Liver (tissue), 9 donors: ENCODE data around the gene CLINT1. TPM values are rescaled to one million over a fixed set of nuclear protein-coding genes. Genes with fewer than 3 reads are reported as not detected.

Source experiments
- DNase-seq: peaks from one replicate; pipeline ENCODE4 v3.0.0-alpha.2; 2017; ENCODE audit warnings: low spot score
- H3K27ac ChIP-seq, 2 donors: one replicate each; pipeline ENCODE4 v1.7.0; 2013; ENCODE audit warnings: inconsistent platforms in 2 of 2, low read length in 2 of 2, control low read depth in 1 of 2, low read depth in 1 of 2, mild to moderate bottlenecking in 1 of 2
- H3K27me3 ChIP-seq, 4 donors: one replicate each; pipeline versions ENCODE4 v1.6.1 to v1.7.0; 2013; ENCODE audit warnings: low read length in 3 of 4, inconsistent platforms in 1 of 4, mild to moderate bottlenecking in 1 of 4, moderate library complexity in 1 of 4; ENCODE audit not compliant: control insufficient read depth in 4 of 4, insufficient read depth in 4 of 4
- H3K36me3 ChIP-seq, 4 donors: one replicate each; pipeline versions ENCODE4 v1.6.1 to v1.7.0; 2013; ENCODE audit warnings: low read length in 3 of 4, mild to moderate bottlenecking in 3 of 4, low read depth in 1 of 4, moderate library complexity in 1 of 4; ENCODE audit not compliant: control insufficient read depth in 4 of 4, insufficient read depth in 3 of 4
- H3K4me1 ChIP-seq, 4 donors: one replicate each; pipeline versions ENCODE4 v1.6.1 to v1.7.0; 2013; ENCODE audit warnings: low read length in 3 of 4, mild to moderate bottlenecking in 3 of 4, moderate library complexity in 1 of 4; ENCODE audit not compliant: control insufficient read depth in 4 of 4, insufficient read depth in 4 of 4
- H3K4me3 ChIP-seq, 3 donors: one replicate each; pipeline versions ENCODE4 v1.6.1 to v1.7.0; 2013; ENCODE audit warnings: low read length in 3 of 3, control low read depth in 1 of 3, low read depth in 1 of 3, mild to moderate bottlenecking in 1 of 3
- H3K9ac ChIP-seq, 2 donors: one replicate each; pipeline ENCODE4 v1.7.0; 2013; ENCODE audit warnings: low read length in 2 of 2, mild to moderate bottlenecking in 2 of 2, moderate library complexity in 2 of 2, control low read depth in 1 of 2, low read depth in 1 of 2
- H3K9me3 ChIP-seq, 4 donors: one replicate each; pipeline versions ENCODE4 v1.6.1 to v1.7.0; 2013; ENCODE audit warnings: low read length in 3 of 4; ENCODE audit not compliant: control insufficient read depth in 4 of 4
- ATF3 ChIP-seq: IDR thresholded peaks from 2 replicates; pipeline ENCODE4 v1.6.1; 2016; ENCODE audit warnings: antibody characterized with exemption
- CTCF ChIP-seq: fragments of 150-350 bp; IDR thresholded peaks from 2 replicates; pipeline ENCODE4 v1.5.1; 2017; ENCODE audit warnings: improper control_type of control experiment, low read depth, low read length; ENCODE audit not compliant: missing input control
- EGR1 ChIP-seq, 2 donors: IDR thresholded peaks; 2 replicates each; pipeline ENCODE4 v1.6.1; 2016 to 2018; ENCODE audit warnings: antibody characterized with exemption in 2 of 2, low read depth in 2 of 2
- FOXA1 ChIP-seq: IDR thresholded peaks from 2 replicates; pipeline ENCODE4 v1.6.1; 2016; ENCODE audit warnings: antibody characterized with exemption
- FOXA2 ChIP-seq: IDR thresholded peaks from 2 replicates; pipeline ENCODE4 v1.6.1; 2016; ENCODE audit warnings: antibody characterized with exemption
- GABPA ChIP-seq, 2 donors: IDR thresholded peaks in 1 of 2; conservative IDR thresholded peaks in 1 of 2; 2 replicates each; pipeline ENCODE4 v1.6.1; 2016; ENCODE audit warnings: antibody characterized with exemption in 2 of 2, mild to moderate bottlenecking in 1 of 2, moderate library complexity in 1 of 2
- HNF4A ChIP-seq, 2 donors: conservative IDR thresholded peaks; 2 replicates each; pipeline ENCODE4 v1.6.1; 2016; ENCODE audit warnings: antibody characterized with exemption in 2 of 2, mild to moderate bottlenecking in 2 of 2
- HNF4G ChIP-seq: IDR thresholded peaks from 2 replicates; pipeline ENCODE4 v1.6.1; 2016; ENCODE audit warnings: antibody characterized with exemption
- JUND ChIP-seq, 2 donors: IDR thresholded peaks; 2 replicates each; pipeline ENCODE4 v1.6.1; 2016; ENCODE audit warnings: antibody characterized with exemption in 2 of 2
- MAX ChIP-seq: IDR thresholded peaks from 2 replicates; pipeline ENCODE4 v1.6.1; 2016; ENCODE audit warnings: antibody characterized with exemption
- NR2F2 ChIP-seq: IDR thresholded peaks from 2 replicates; pipeline ENCODE4 v1.6.1; 2016; ENCODE audit warnings: antibody characterized with exemption
- RAD21 ChIP-seq, 2 donors: IDR thresholded peaks; 2 replicates each; pipeline ENCODE4 v1.6.1; 2016; ENCODE audit warnings: antibody characterized with exemption in 2 of 2, mild to moderate bottlenecking in 2 of 2
- REST ChIP-seq: IDR thresholded peaks from 2 replicates; pipeline ENCODE4 v1.6.1; 2016; ENCODE audit warnings: antibody characterized with exemption, mild to moderate bottlenecking
- RXRA ChIP-seq, 2 donors: IDR thresholded peaks; 2 replicates each; pipeline ENCODE4 v1.6.1; 2017 to 2018; ENCODE audit warnings: antibody characterized with exemption in 2 of 2, mild to moderate bottlenecking in 1 of 2
- SP1 ChIP-seq: IDR thresholded peaks from 2 replicates; pipeline ENCODE4 v1.6.1; 2018; ENCODE audit warnings: antibody characterized with exemption, mild to moderate bottlenecking
- TAF1 ChIP-seq: conservative IDR thresholded peaks from 2 replicates; pipeline ENCODE4 v1.6.1; 2016; ENCODE audit warnings: antibody characterized with exemption, mild to moderate bottlenecking
- YY1 ChIP-seq: IDR thresholded peaks from 2 replicates; pipeline ENCODE4 v1.6.1; 2016; ENCODE audit warnings: antibody characterized with exemption, mild to moderate bottlenecking
- ZBTB33 ChIP-seq: IDR thresholded peaks from 2 replicates; pipeline ENCODE4 v1.6.1; 2016; ENCODE audit warnings: antibody characterized with exemption
- WGBS: extraction: QIAGEN DNeasy Blood & Tissue Kit; methylation state at CpG from one replicate; pipeline ENCODE4 v1.1.7; 2013; 5-methylcytosine and 5-hydroxymethylcytosine counted together
- polyA plus RNA-seq, 2 donors: library from polyadenylated mRNA; stranded (reverse) in 1 of 2; unstranded in 1 of 2; fragments of 200-250 nt in 1 of 2; fragments of >200 nt in 1 of 2; fragmentation: Nextera tagmentation in 1 of 2; extraction: Ambion mirVana in 1 of 2; gene quantifications; one replicate each; pipeline versions ENCODE4 v1.2.1 to v1.2.3, GENCODE V29; 2013 to 2015
- total RNA-seq, 2 donors: library from RNA; depleted of rRNA; stranded (reverse); fragments of >200 nt; gene quantifications; one replicate each; pipeline ENCODE4 v1.2.3, GENCODE V29; 2014
- donor health status: healthy.
- donor health status: healthy.
- donor health status: healthy.
- donor health status: healthy.
- donor health status: healthy.

Gene CLINT1
- total and polyA plus RNA-seq, 4 donors = 34.8 to 115 (median 68.3) TPM

- Histone ChIP-seq H3K9me3 (no peaks in the 10 kb centered on the region), H3K4me3 (no peak overlapping the region), H3K27me3 (no peaks in the 10 kb centered on the region), H3K36me3 (peaks cover 8 to 15% (median 11%) of the 10 kb centered on the region in 4 donors), H3K9ac (no peak overlapping the region), H3K27ac (no peak overlapping the region), H3K4me1 (peaks cover 0 to 5% (median under 1%) of the 10 kb centered on the region in 4 donors)
- DNase-seq = no peak
- 92% methylated on average over 3 of the region's 3 CpGs for WGBS
- TF ChIP-seq HNF4A (conservative IDR thresholded peaks at IDR 0.05) (no peak), EGR1 (IDR thresholded peaks at IDR 0.05; ENCODE audit: low read depth in 2 of 2) (no peak), CTCF (no peak), NR2F2 (no peak), RXRA (IDR thresholded peaks at IDR 0.05) (no peak), YY1 (no peak), GABPA (IDR thresholded peaks at IDR 0.05 in 1 of 2, conservative IDR thresholded peaks at IDR 0.05 in 1 of 2) (no peak), FOXA1 (no peak), TAF1 (no peak), ATF3 (no peak), FOXA2 (no peak), RAD21 (IDR thresholded peaks at IDR 0.05) (no peak), HNF4G (no peak), JUND (IDR thresholded peaks at IDR 0.05) (no peak), ZBTB33 (no peak), SP1 (no peak), REST (no peak)
These were observed 102.8 kb downstream of the CLINT1 start for GRCh38 chr5:157756122-157756521.

GRCh38 chr5:157750320-157750719 lies 108.6 kb downstream of the CLINT1 start:
- Histone ChIP-seq H3K27ac (peak overlapping the region in 1 of 2 donors; percentile 50), H3K4me3 (no peak overlapping the region), H3K9ac (no peak overlapping the region), H3K4me1 (peaks cover 3 to 13% (median 6%) of the 10 kb centered on the region in 4 donors), H3K9me3 (no peaks in the 10 kb centered on the region), H3K36me3 (peaks cover 6 to 12% (median 9%) of the 10 kb centered on the region in 4 donors), H3K27me3 (no peaks in the 10 kb centered on the region)
- TF ChIP-seq GABPA (IDR thresholded peaks at IDR 0.05 in 1 of 2, conservative IDR thresholded peaks at IDR 0.05 in 1 of 2) (no peak), FOXA2 (peak; percentile 49), RXRA (IDR thresholded peaks at IDR 0.05) (peak; percentile 62 to 77), SP1 (peak; percentile 81), YY1 (no peak), HNF4G (peak; percentile 72), FOXA1 (no peak), TAF1 (no peak), ZBTB33 (no peak), REST (no peak), MAX (no peak), HNF4A (conservative IDR thresholded peaks at IDR 0.05) (peak; percentile 87), NR2F2 (no peak), JUND (IDR thresholded peaks at IDR 0.05) (peak in 1 of 2 donors; percentile 26)
- WGBS = 90% methylated on average over 1 of the region's 1 CpG
- no peak for DNase-seq
